Loucy (cell line): ENCODE data around the gene WDR37.

Source experiments
- H2AFZ ChIP-seq: fragments of 200-600 bp; sonication (generic); 2 replicates; pipeline ENCODE4 v1.6.0; 2016; ENCODE audit warnings: antibody characterized with exemption, mild to moderate bottlenecking, low read length, moderate library complexity
- H3F3A ChIP-seq: fragments of 200-600 bp; 2 replicates; pipeline ENCODE4 v1.6.0; 2016; ENCODE audit warnings: antibody characterized with exemption, low read depth, mild to moderate bottlenecking
- H3K27me3 ChIP-seq: fragments of 200-600 bp; sonication (generic); 2 replicates; pipeline ENCODE4 v1.6.1; 2014; ENCODE audit warnings: low read length, mild to moderate bottlenecking; ENCODE audit not compliant: insufficient read depth, poor library complexity, severe bottlenecking
- H3K36me3 ChIP-seq: fragments of 200-600 bp; sonication (generic); 2 replicates; pipeline ENCODE4 v1.6.1; 2016; ENCODE audit warnings: low read length; ENCODE audit not compliant: insufficient read depth
- H3K4me1 ChIP-seq: fragments of 200-600 bp; sonication (generic); 2 replicates; pipeline ENCODE4 v1.5.1; 2014; ENCODE audit warnings: low read length, mild to moderate bottlenecking; ENCODE audit not compliant: insufficient read depth, poor library complexity, severe bottlenecking
- H3K4me2 ChIP-seq: fragments of 200-600 bp; sonication (generic); 2 replicates; pipeline ENCODE4 v1.6.0; 2014; ENCODE audit warnings: antibody characterized with exemption, low read length, low read depth, mild to moderate bottlenecking; ENCODE audit not compliant: poor library complexity, severe bottlenecking
- H3K4me3 ChIP-seq: fragments of 200-600 bp; sonication (generic); 2 replicates; pipeline ENCODE4 v1.5.1; 2014; ENCODE audit warnings: low read length, mild to moderate bottlenecking, mixed read lengths; ENCODE audit not compliant: poor library complexity, severe bottlenecking
- H3K79me2 ChIP-seq: fragments of 200-600 bp; sonication (generic); 2 replicates; pipeline ENCODE4 v1.6.1; 2014; ENCODE audit warnings: low read length; ENCODE audit not compliant: insufficient read depth
- H3K9ac ChIP-seq: fragments of 200-600 bp; sonication (generic); 2 replicates; pipeline ENCODE4 v1.6.0; 2014; ENCODE audit warnings: mild to moderate bottlenecking, low read depth, low read length, moderate library complexity; ENCODE audit not compliant: poor library complexity, severe bottlenecking
- H3K9me2 ChIP-seq: fragments of 200-600 bp; sonication (generic); replicated peaks from 2 replicates; pipeline ENCODE4 v1.6.1; 2016; ENCODE audit warnings: low read depth, low read length, mixed read lengths
- H3K9me3 ChIP-seq: fragments of 200-600 bp; sonication (generic); 2 replicates; pipeline ENCODE4 v1.6.1; 2014; ENCODE audit warnings: mild to moderate bottlenecking, antibody characterized with exemption, low read length, low read depth; ENCODE audit not compliant: insufficient read depth
- H4K20me1 ChIP-seq: fragments of 200-600 bp; sonication (generic); 2 replicates; pipeline ENCODE4 v1.6.0; 2014; ENCODE audit warnings: antibody characterized with exemption, low read length, mild to moderate bottlenecking; ENCODE audit not compliant: insufficient read depth, poor library complexity, severe bottlenecking
- EZH2phosphoT487 ChIP-seq: fragments of 200-600 bp; IDR thresholded peaks from 2 replicates; pipeline ENCODE4 v1.6.1; 2018; ENCODE audit warnings: antibody characterized with exemption, mild to moderate bottlenecking, moderate library complexity, borderline replicate concordance
- TF ChIP-seq, protein P1 (sequence below): fragments of 200-600 bp; sonication (generic); conservative IDR thresholded peaks from 2 replicates; pipeline ENCODE4 v1.5.1; 2014; ENCODE audit warnings: mild to moderate bottlenecking, antibody characterized with exemption, low read length

The WDR37 gene

DNA sequence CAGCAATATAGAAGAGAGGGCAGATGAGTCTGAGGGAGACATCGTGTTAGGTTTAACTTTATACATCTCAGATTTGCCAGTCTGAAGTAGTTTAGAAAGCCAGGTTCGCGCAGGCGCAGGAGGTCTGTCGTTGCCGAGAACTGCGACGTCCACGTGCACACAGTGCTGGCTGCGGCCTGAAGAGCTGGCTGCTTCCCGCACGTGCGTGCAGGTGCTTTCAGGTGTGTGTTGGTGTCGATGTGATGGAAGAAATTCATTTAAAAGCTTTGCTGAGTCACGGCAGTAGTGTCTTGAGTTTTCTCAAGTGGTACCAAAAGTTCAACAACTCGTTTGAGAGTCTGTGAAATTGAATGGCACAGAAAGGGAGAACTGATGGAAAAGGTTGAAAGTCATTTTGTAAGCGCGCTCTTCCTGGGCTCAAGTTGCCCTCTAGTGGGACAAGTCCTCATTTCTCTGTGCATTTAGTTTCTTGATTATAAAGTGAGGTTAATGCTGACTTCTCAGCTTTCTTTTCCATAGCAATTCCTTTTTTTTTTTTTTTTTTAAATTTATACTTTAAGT lies 18.6 kb downstream of the WDR37 start:
- Histone ChIP-seq H3K9me3 (no peaks in the 10 kb centered on the region), H3K79me2 (peaks cover 10% of the 10 kb centered on the region), H3K4me2 (no peak overlapping the region), H2AFZ (no peak overlapping the region), H3K4me1 (peaks cover 4% of the 10 kb centered on the region), H3K4me3 (no peak overlapping the region), H4K20me1 (peaks cover 6% of the 10 kb centered on the region), H3K9me2 (no peaks in the 10 kb centered on the region), H3F3A (no peaks in the 10 kb centered on the region), H3K9ac (no peak overlapping the region), H3K36me3 (peaks cover 34% of the 10 kb centered on the region; the same call in 1 of the 2 replicates), H3K27me3 (no peaks in the 10 kb centered on the region)
- TF ChIP-seq EZH2phosphoT487, result no peak
- TF ChIP-seq, protein P1, sequence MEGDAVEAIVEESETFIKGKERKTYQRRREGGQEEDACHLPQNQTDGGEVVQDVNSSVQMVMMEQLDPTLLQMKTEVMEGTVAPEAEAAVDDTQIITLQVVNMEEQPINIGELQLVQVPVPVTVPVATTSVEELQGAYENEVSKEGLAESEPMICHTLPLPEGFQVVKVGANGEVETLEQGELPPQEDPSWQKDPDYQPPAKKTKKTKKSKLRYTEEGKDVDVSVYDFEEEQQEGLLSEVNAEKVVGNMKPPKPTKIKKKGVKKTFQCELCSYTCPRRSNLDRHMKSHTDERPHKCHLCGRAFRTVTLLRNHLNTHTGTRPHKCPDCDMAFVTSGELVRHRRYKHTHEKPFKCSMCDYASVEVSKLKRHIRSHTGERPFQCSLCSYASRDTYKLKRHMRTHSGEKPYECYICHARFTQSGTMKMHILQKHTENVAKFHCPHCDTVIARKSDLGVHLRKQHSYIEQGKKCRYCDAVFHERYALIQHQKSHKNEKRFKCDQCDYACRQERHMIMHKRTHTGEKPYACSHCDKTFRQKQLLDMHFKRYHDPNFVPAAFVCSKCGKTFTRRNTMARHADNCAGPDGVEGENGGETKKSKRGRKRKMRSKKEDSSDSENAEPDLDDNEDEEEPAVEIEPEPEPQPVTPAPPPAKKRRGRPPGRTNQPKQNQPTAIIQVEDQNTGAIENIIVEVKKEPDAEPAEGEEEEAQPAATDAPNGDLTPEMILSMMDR, result peak; percentile 63

DNA sequence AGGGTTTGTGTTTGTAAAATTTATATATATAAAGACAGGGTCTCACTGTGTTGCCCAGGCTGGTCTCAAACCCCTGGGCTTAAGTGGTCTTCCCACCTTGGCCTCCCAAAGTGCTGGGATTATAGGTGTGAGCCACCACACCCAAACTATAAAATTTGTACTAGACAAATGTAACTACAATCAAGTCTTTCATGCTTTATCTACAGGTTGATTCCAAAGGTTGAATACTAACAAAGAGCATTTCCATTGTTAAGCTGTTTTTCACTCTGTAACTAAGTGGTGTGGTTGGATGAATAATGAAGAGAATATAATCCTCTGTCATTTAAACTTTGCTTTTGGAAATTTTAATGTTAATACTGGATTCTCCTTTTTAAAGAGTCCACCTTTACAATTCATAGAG lies 22.5 kb downstream of the WDR37 start:
- Histone ChIP-seq H3K9me3 (no peaks in the 10 kb centered on the region), H3F3A (no peaks in the 10 kb centered on the region), H3K4me3 (no peak overlapping the region), H3K27me3 (no peaks in the 10 kb centered on the region), H3K4me1 (no peaks in the 10 kb centered on the region), H3K9ac (no peak overlapping the region), H3K4me2 (no peak overlapping the region), H3K79me2 (peaks cover 9% of the 10 kb centered on the region), H4K20me1 (peaks cover 4% of the 10 kb centered on the region), H3K9me2 (no peaks in the 10 kb centered on the region), H3K36me3 (peaks cover 43% of the 10 kb centered on the region; the same call in 1 of the 2 replicates), H2AFZ (no peak overlapping the region)
- no peak for TF ChIP-seq EZH2phosphoT487
- TF ChIP-seq, protein P1, result no peak

DNA sequence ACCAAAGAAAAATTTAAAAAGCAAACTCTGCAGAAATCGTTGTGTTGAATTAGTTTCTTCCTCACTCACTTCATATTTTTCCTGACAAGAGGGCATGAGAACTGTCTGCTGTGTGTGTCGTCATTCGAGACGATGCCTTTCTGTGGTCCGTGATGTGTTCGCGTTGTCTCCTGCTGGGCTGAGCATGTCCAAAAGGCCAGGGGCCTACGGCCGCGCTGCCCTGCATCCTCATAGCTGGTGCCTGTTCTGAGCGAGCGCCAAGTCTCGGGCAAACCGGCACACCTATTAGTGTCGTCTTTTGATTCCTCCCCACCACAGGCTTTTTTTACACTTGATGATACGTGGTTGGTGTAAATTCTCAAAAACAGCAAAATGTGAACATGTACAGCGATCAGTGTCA lies 27.4 kb downstream of the WDR37 start:
- H3F3A ChIP-seq, result no peaks in the 10 kb centered on the region
- peaks cover 78% of the 10 kb centered on the region; the same call in 1 of the 2 replicates for H3K36me3 ChIP-seq

More for the DNA sequence above, 27.4 kb downstream of the WDR37 start:
- Histone ChIP-seq H3K9me2 (no peaks in the 10 kb centered on the region), H4K20me1 (no peaks in the 10 kb centered on the region), H3K27me3 (no peaks in the 10 kb centered on the region), H3K4me3 (no peak overlapping the region), H3K9me3 (no peaks in the 10 kb centered on the region), H3K79me2 (no peaks in the 10 kb centered on the region), H3K4me1 (no peaks in the 10 kb centered on the region), H3K4me2 (no peak overlapping the region), H2AFZ (no peak overlapping the region), H3K9ac (no peak overlapping the region)
- TF ChIP-seq EZH2phosphoT487, result no peak
- TF ChIP-seq, protein P1, result no peak
